Lower lobe of right lung (tissue), 2 donors: Measurements from ENCODE around the gene MRPS18A. TPM values are rescaled to one million over a fixed set of nuclear protein-coding genes. Genes with fewer than 3 reads are reported as not detected.
"Not testable (repeated sequence)": the region's sequence is repeated elsewhere in the genome, so short reads cannot be mapped to it uniquely, and the experiment has no call there.

ENCODE experiments used
- ATAC-seq, 2 donors: fragments of 200-7000 bp; cut with Tn5 transposase; one replicate each; pipeline ENCODE4 v1.9.1; 2020 to 2022; ENCODE audit warnings: mild to moderate bottlenecking in 2 of 2, moderate library complexity in 2 of 2
- DNase-seq: peaks from one replicate; pipeline ENCODE4 v3.0.0-alpha.2; 2020
- H3K27ac ChIP-seq: fragments of 200-600 bp; one replicate; pipeline ENCODE4 v1.8.0; 2022
- H3K27me3 ChIP-seq: fragments of 200-600 bp; one replicate; pipeline ENCODE4 v1.8.0; 2022; ENCODE audit warnings: low read depth
- H3K36me3 ChIP-seq: fragments of 200-600 bp; one replicate; pipeline ENCODE4 v1.8.0; 2022; ENCODE audit warnings: mild to moderate bottlenecking
- H3K4me1 ChIP-seq: fragments of 200-600 bp; one replicate; pipeline ENCODE4 v1.8.0; 2022
- H3K4me3 ChIP-seq: fragments of 200-600 bp; one replicate; pipeline ENCODE4 v1.8.0; 2022; ENCODE audit warnings: mild to moderate bottlenecking
- H3K9me3 ChIP-seq: fragments of 200-600 bp; one replicate; pipeline ENCODE4 v1.8.0; 2022
- CTCF ChIP-seq: fragments of 200-600 bp; IDR thresholded peaks from one replicate; pipeline ENCODE4 v1.8.0; 2022; ENCODE audit warnings: antibody characterized with exemption, mild to moderate bottlenecking
- intact Hi-C: fragments of 100-400 bp; cut with DNase I; formaldehyde crosslinking; loops from one replicate; pipeline ENCODE4 v1.11.0; 2022
- total RNA-seq: library from RNA; stranded (reverse); fragmentation: NEBNext Ultra II Directional; extraction: Animal tissue kit (Norgen Biotek cat#: 25700); gene quantifications from one replicate; pipeline ENCODE4 v1.2.1, GENCODE V29; 2021
- donor health status: DM: no; HTN: yes; CAD: no; lungs with severe emphysema.

Gene MRPS18A
- total RNA-seq, 1 donor from 2014 or later = 30.2 TPM

DNA sequence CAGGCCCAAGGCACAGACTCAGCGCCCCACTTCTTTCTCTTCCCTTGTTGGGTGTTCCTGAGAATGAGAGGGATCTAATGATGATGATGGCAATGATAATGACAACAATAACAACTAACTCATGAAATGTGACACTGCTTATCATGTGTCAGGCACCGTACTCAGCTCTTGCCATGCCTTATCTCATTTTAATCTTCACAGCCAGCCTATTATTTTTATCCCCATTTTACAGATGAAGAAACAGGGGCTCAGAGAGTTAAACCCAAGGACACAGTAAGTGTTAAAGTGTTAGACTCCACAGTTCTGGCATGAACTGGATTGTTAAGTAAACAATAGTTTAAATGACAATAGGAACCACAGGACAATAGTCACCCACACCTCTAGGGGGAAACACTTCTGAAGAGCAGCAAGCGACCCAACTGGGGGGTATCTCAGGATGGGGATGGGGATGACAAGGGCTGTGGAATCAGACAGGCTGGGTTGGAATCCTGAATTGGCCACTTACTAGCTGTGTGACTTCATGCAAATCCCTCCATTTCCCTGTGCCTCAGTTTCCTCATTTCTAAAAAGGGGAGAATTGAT lies 30.3 kb downstream of the MRPS18A start:
- TF ChIP-seq CTCF = no peak
- Histone ChIP-seq H3K27me3 (no peaks in the 10 kb centered on the region), H3K9me3 (no peaks in the 10 kb centered on the region), H3K4me3 (no peak overlapping the region), H3K27ac (no peak overlapping the region), H3K4me1 (no peaks in the 10 kb centered on the region), H3K36me3 (no peaks in the 10 kb centered on the region)
- ATAC-seq = no peak
- intact Hi-C loops = no loop called here
- DNase-seq = no peak

DNA sequence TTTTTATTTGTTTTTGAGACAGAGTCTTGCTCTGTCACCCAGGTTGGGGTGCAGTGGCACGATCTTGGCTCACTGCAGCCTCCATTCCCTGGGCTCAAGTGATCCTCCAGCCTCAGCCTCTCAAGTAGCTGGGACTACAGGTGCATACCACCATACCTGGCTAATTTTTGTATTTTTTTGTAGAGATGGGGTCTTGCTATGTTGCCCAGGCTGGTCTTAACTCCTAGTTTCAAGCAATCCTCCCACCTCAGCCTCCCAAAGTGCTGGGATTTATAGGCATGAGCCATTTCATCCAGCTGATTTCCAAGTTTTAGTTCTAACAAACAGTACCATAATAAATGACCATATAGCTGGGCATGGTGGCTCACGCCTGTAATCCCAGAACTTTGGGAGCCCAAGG lies 34.8 kb downstream of the MRPS18A start:
- intact Hi-C loops, H3K4me1 ChIP-seq, ATAC-seq: not testable (repeated sequence)

DNA sequence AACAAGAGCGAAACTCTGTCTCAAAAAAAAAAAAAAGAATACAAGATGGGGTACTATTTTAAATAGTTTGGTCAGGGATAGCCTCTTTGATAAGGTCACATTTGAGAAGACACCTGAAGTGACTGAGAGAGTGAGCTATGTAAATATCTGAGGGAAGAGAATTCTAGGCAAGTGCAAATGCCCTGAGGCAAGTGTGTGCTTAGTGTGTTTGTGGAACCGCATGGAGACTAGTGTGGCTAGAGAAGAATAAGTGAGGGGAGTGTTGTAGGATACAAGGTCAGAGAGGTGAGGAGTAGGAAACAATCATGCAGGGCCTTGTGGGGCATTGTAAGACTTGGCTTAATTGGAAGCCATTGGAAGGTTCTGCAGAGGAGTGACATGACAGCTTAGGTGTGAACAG lies 39.3 kb downstream of the MRPS18A start:
- Histone ChIP-seq H3K4me3 (no peak overlapping the region), H3K4me1 (peaks cover 15% of the 10 kb centered on the region), H3K27ac (no peak overlapping the region), H3K27me3 (no peaks in the 10 kb centered on the region), H3K36me3 (no peaks in the 10 kb centered on the region), H3K9me3 (no peaks in the 10 kb centered on the region)
- ATAC-seq (no peak), DNase-seq (no peak)
- TF ChIP-seq CTCF = no peak
- intact Hi-C loops = no loop called here

More for the DNA sequence above, 34.8 kb downstream of the MRPS18A start:
- DNase-seq, H3K4me3 ChIP-seq, H3K36me3 ChIP-seq, H3K9me3 ChIP-seq, H3K27me3 ChIP-seq, H3K27ac ChIP-seq: not testable (repeated sequence)

DNA sequence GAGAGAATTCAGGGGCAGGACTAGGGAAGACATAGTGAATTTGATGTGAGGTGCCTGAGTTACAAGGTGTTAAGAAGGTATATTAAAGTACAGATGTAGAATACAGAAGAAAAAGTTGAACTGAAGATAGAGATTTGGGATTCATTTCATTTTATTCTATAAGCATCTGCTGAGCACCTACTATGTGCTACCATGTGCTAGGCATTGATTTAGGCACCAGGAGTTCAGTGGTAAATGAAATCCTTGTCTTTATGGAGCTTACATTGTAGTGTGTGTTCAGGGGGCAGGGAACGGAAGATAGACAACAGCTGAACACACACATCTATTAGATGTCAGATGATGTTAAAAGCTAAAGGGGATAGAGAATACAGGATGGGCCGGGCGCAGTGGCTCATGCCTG lies 40.0 kb downstream of the MRPS18A start:
- intact Hi-C loops = no loop called here
- H3K36me3 ChIP-seq = peaks cover 2% of the 10 kb centered on the region
- ATAC-seq (no peak), DNase-seq (no peak)
- H3K27me3 ChIP-seq = no peaks in the 10 kb centered on the region
- TF ChIP-seq CTCF = no peak
- no peaks in the 10 kb centered on the region for H3K9me3 ChIP-seq
- H3K4me3 ChIP-seq = no peak overlapping the region
- no peak overlapping the region for H3K27ac ChIP-seq
- peaks cover 15% of the 10 kb centered on the region for H3K4me1 ChIP-seq

- Histone ChIP-seq H3K9me3 (no peaks in the 10 kb centered on the region), H3K4me3 (peak overlapping the region; percentile 61), H3K36me3 (peaks cover 23% of the 10 kb centered on the region), H3K4me1 (peaks cover 15% of the 10 kb centered on the region), H3K27ac (no peak overlapping the region), H3K27me3 (no peaks in the 10 kb centered on the region)
- no peak for DNase-seq
- no peak for TF ChIP-seq CTCF
- no peak for ATAC-seq
- intact Hi-C loops = no loop called here
Observed at GRCh38 chr6:43645613-43645964, 42.0 kb downstream of the MRPS18A start.

- H3K36me3 ChIP-seq = peaks cover 28% of the 10 kb centered on the region
- no peaks in the 10 kb centered on the region for H3K9me3 ChIP-seq
- peak; percentile 89 to 91 for ATAC-seq
- peaks cover 15% of the 10 kb centered on the region for H3K4me1 ChIP-seq
- intact Hi-C loops = no loop called here
- DNase-seq = peak; percentile 84
- H3K27me3 ChIP-seq = no peaks in the 10 kb centered on the region
- no peak for TF ChIP-seq CTCF
- H3K27ac ChIP-seq = peak within 1 kb of the TSS; percentile 62
- peak within 1 kb of the TSS; percentile 61 for H3K4me3 ChIP-seq
Observed at GRCh38 chr6:43644940-43645612, 42.5 kb downstream of the MRPS18A start, which contains the start of gene RSPH9. TSS of gene RSPH9 (plus strand) at chr6:43645036. CDS start at chr6:43645099, 63 bp downstream.
